Stimulated activated CD4-positive, alpha-beta T cell treated with anti-CD3 and anti-CD28 coated beads, TNF-alpha, amount 100 ng/mL, for 24 hours (primary cell): ENCODE measurements around the gene PRG2.
"Not testable (repeated sequence)": the region's sequence is repeated elsewhere in the genome, so short reads cannot be mapped to it uniquely, and the experiment has no call there.

Source experiments
- DNase-seq, 3 experiments: peaks; one replicate each; pipeline ENCODE4 v3.0.0-alpha.2; 2020; ENCODE audit warnings: low read depth in 3 of 3

The PRG2 gene

DNA sequence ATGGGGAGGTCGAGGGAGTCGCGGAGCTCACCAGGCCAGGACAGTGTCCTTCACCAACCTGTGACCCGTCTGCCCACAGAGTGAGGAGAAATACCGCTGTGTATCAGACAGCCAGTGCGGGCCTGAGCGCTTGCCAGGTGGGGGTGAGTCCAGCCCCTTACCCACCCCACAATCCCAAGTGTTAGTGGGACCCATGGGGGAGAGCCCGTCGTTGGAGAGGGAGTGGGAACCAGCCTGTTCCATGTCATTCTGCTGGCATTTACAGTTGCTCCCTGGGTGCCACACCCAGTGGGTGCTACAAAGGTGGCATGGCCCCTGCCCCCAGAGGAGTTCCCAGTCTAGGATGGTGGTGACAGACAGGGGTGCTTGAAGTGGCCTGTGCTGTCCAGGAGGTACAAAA, 43.1 kb downstream of the PRG2 start:
- no peak for DNase-seq

DNA sequence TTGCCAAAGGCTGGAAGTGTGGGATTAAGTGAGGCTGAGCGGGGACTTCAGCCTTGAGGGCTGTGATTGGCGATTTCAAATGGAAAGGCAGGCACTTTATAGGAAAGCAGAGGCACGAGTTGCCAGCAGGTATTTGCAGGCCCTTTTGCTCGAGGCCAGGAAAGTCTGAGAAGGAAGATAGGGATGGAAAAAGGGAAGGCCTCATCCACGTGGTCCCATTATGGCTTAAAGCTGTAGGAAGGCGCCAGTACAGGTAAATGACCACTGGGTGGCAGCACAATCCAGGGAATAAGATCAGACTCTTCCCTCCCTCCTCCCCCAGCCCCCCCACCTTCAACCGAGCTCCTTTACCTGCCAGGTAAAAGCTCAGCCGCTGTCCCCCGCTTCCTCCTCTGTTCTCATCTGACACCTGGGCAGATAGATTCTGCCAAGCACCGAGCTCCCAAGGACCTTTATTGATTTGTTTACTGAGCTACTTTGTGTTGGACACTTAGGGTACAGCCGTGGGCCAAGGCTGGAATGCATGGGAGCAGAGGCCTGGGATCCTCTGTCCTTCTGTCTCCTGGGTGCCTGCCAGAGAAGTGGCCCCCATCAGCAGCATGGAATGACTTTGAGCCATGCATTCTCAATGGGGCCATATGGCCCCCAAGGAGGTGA, 44.8 kb downstream of the PRG2 start:
- DNase-seq = peak; percentile 45 to 67 (median 67)

DNA sequence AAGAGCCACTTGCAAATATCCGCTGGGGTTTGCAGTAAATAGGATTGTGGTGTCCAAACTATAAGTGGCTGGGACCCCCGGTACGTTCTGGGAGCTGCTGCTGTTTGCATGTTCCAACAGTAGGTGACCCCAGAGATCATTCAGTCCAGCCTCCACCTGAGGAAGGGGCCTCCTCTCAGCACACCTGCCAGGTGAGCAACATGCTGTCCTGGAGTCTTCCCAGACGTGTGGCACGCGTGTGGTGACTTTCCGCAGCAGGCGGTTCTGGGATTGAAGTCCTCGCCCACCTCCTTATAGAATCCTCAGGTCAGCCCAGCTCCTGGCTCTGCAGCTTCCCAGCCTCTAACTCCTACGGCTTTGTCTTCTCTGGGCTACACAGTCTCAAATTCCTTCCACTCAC, 45.6 kb downstream of the PRG2 start:
- no peak for DNase-seq

DNA sequence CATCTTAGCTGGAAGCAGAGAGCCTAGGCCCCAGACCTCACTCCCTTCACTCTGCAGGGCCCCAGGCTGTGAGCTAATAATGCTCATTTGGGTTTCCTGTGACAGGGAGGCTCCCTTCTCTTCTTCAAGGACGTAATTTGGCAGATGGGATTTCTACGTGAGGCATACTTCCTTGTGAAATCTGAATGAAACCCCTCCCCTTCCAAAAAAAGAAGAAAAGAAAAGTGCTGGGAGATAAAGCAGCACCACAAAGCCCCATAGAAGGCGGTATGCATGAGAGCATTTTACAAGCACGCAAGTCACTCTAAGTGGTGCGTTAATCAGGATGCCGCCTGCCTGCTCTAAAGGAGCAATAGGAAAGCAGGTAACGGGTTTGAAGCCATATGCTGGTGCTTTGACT, 46.6 kb downstream of the PRG2 start:
- DNase-seq = no peak

DNA sequence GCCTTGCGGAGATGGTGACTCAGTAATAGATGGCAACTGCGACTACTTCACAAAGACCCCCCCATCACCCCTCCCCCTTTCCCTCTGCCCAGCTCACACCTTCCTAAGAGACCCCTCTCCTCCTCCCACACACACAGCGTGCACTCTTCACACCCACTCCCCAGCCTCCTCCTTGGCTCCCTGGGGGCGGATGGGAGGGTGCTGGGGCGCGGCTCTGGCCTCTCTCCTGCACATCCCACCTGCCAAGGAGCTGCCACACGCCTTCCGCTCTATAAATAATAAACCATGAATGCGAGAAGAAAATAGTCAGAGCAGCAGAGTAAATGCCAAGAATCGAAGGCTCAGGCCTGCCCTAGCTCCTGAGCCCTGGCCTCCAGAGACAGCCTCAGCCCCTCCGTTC, 47.7 kb downstream of the PRG2 start:
- DNase-seq = no peak

DNA sequence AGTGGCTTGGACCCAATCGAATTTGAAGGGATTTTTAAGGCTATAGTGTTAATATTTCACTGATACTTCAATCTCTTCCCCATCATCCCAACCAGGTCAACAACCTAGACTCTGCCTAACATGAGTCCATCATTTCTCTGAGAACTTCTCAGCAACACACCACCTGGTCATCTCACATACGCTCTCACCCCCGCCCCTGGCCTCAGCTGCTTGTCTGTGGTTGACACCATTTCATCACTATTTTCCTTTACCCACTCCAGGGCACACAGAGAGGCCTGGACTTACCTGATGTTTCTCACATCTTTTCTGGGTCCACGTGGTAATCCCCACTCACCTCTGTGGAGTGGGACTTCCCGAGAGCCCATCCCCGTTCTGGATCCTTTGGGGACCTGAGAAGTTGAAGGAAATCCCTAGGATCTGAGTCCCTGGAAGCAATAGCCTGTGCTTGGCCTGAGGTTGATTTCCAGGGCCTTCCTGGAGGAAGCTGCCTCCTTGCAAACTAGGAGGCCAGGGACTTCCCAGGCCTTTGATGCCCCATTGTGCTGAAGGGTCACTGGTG, 49.1 kb downstream of the PRG2 start:
- no peak for DNase-seq

DNA sequence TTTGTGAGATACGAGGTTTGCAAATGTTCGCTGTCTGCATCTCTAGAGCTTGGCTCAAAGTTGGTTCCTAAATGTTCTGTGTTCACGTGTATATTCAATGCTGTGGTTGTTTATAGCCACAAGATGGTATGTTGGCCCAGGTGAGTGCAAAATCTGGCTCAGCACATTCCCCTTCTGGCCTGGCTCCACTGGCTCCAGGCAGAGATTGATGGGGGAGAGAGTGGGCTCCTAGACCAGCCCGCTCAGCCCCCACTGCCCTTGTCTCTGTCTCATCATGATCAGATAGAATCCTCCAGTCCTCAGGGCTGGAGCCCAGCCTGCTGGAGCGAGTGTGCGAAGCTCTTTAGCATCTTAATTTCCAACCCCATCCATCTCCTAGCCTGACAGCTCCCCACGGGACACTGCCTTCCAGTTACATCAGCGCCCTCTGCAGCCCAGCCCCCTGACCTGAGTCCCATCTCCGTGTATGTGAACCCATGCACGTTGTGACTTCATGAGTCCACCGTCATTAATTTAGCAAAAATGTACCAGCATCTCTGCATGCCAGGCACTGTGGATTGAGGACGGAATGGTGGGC, 50.3 kb downstream of the PRG2 start:
- DNase-seq = no peak

DNA sequence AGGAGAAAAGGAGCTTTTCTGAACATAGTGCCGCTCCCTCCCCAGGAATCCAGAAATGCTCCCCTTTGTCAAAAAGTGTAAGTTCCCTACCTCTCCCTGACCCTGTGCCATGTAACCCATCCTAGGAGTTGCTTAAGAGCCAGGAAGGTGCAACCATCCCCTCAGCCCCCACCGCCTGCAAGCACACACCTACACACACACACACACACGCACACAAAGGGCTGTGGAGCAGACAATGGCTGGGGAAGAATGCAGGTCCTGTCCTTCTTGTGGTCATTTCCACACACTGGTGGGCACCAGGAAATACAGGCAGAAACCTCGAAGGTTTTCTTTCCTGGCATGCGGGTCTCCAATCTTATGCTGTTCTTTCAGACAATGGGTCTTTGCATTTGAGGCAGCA, 51.1 kb downstream of the PRG2 start:
- no peak for DNase-seq

DNA sequence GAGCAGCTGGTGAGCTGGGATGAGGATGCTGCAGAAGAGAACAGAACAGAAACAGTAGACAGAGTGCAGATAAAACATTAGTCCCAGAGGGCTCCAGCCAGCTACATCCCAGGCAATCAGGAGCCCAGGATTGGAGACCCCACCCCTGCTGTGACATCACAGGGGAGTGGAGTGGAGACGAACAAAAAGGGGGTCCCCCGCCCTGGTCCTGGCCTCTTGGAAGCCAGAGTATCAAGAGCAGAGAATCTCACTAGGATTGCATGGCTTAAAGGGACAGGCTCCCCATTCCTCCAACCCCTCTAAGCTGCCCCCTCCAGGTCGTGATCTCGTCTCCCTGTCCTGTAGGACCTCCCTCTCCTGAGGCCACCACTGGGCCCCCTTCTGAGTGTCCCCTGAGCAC, 52.3 kb downstream of the PRG2 start, which contains the start of gene P2RX3:
TSS of gene P2RX3 (plus strand) at position 211 of the 400 bp plus-strand sequence. CDS start 199 bp downstream, outside the sequence.
- DNase-seq = no peak

DNA sequence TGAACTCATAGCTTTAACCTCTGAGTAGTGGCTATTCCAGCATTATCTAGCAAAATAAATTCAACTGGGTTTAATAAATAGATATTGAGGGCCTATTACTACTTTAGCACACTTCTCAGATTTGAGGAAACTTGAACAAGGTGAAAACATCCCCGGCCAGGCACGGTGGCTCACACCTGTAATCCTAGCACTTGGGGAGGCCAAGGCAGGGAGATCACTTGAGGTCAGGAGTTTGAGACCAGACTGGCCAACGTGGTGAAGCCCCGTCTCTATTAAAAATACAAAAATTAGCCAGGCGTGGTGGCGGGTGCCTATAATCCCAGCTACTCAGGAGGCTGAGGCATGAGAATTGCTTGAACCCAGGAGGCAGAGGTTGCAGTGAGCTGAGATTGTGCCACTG, 53.6 kb downstream of the PRG2 start:
- DNase-seq = not testable (repeated sequence)
